Prostate gland (tissue), 2 donors: ENCODE data around the gene CAPN13. TPM values are rescaled to one million over a fixed set of nuclear protein-coding genes. Genes with fewer than 3 reads are reported as not detected.
A peak's percentile ranks its signal among the peaks of the same experiment; 100 is the strongest.

Experiments used
- DNase-seq: peaks from one replicate; pipeline ENCODE4 v3.0.0-alpha.2; 2019; ENCODE audit warnings: low spot score
- H3K27ac ChIP-seq, 2 donors: fragments of 200-600 bp; sonication (generic); 2 replicates each; pipeline ENCODE4 v1.5.1; 2017 to 2019
- H3K27me3 ChIP-seq: fragments of 200-600 bp; sonication (generic); replicated peaks from 2 replicates; pipeline ENCODE4 v1.5.1; 2019; ENCODE audit not compliant: insufficient read depth
- H3K36me3 ChIP-seq, 2 donors: fragments of 200-600 bp; sonication (generic); 1 replicate in 1 of 2; 2 replicates in 1 of 2; pipeline versions ENCODE4 v1.5.1 to v1.8.1; 2017 to 2019
- H3K4me1 ChIP-seq: fragments of 200-600 bp; sonication (generic); replicated peaks from 2 replicates; pipeline ENCODE4 v1.5.1; 2019
- H3K4me3 ChIP-seq, 2 donors: fragments of 200-600 bp; sonication (generic); 2 replicates each; pipeline ENCODE4 v1.5.1; 2017 to 2019
- H3K9me3 ChIP-seq: fragments of 200-600 bp; sonication (generic); 2 replicates; pipeline ENCODE4 v1.5.1; 2017
- POLR2A ChIP-seq: fragments of 450-650 bp; IDR thresholded peaks from one replicate; pipeline ENCODE4 v1.6.1; 2016; ENCODE audit warnings: antibody characterized with exemption, mild to moderate bottlenecking
- POLR2AphosphoS5 ChIP-seq: sonication (generic); formaldehyde crosslinking; IDR thresholded peaks from one replicate; pipeline ENCODE4 v1.6.1; 2017; ENCODE audit warnings: antibody characterized with exemption
- WGBS: methylation state at CpG from one replicate; pipeline ENCODE4 v1.1.5; 2018; 5-methylcytosine and 5-hydroxymethylcytosine counted together
- intact Hi-C: fragments of 100-400 bp; cut with DNase I; formaldehyde crosslinking; loops from one replicate; pipeline ENCODE4 v1.14.2; 2022
- total RNA-seq, 2 donors: library from RNA; depleted of rRNA; stranded (reverse); fragments of >200 nt; gene quantifications; one replicate each; pipeline ENCODE4 v1.1.0, GENCODE V29; 2016
- TF ChIP-seq, protein P1 (sequence below), 4 experiments: fragments of 200-600 bp in 2 of 4; fragments of 450-650 bp in 2 of 4; sonication (generic) in 2 of 4; IDR thresholded peaks; 1 replicate in 3 of 4; 2 replicates in 1 of 4; pipeline ENCODE4 v1.5.1; 2016 to 2019; ENCODE audit warnings: antibody characterized with exemption in 4 of 4, mild to moderate bottlenecking in 2 of 4, moderate library complexity in 2 of 4

The CAPN13 gene
- total RNA-seq, 2 donors from 2014 or later, result 2.0 to 5.7 TPM

- intact Hi-C loops, result no loop called here
- Histone ChIP-seq H3K27ac (no peak overlapping the region), H3K4me3 (no peak overlapping the region), H3K9me3 (no peaks in the 10 kb centered on the region), H3K36me3 (no peaks in the 10 kb centered on the region), H3K4me1 (no peaks in the 10 kb centered on the region), H3K27me3 (no peaks in the 10 kb centered on the region)
- WGBS, result 92% methylated on average over 7 of the region's 7 CpGs
- TF ChIP-seq POLR2A (no peak), POLR2AphosphoS5 (no peak)
- TF ChIP-seq, protein P1, sequence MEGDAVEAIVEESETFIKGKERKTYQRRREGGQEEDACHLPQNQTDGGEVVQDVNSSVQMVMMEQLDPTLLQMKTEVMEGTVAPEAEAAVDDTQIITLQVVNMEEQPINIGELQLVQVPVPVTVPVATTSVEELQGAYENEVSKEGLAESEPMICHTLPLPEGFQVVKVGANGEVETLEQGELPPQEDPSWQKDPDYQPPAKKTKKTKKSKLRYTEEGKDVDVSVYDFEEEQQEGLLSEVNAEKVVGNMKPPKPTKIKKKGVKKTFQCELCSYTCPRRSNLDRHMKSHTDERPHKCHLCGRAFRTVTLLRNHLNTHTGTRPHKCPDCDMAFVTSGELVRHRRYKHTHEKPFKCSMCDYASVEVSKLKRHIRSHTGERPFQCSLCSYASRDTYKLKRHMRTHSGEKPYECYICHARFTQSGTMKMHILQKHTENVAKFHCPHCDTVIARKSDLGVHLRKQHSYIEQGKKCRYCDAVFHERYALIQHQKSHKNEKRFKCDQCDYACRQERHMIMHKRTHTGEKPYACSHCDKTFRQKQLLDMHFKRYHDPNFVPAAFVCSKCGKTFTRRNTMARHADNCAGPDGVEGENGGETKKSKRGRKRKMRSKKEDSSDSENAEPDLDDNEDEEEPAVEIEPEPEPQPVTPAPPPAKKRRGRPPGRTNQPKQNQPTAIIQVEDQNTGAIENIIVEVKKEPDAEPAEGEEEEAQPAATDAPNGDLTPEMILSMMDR (IDR thresholded peaks at IDR 0.05), result no peak
- no peak for DNase-seq
Observed at GRCh38 chr2:30692829-30693275, 114.4 kb downstream of the CAPN13 start.

- TF ChIP-seq, protein P1 (IDR thresholded peaks at IDR 0.05), result no peak
- Histone ChIP-seq H3K27ac (no peak overlapping the region), H3K27me3 (no peaks in the 10 kb centered on the region), H3K4me1 (no peaks in the 10 kb centered on the region), H3K4me3 (no peak overlapping the region), H3K9me3 (no peaks in the 10 kb centered on the region), H3K36me3 (no peaks in the 10 kb centered on the region)
- WGBS, result 89% methylated on average over 16 of the region's 16 CpGs
- DNase-seq, result no peak
- intact Hi-C loops, result no loop called here
Observed at GRCh38 chr2:30691948-30692828, 115.1 kb downstream of the CAPN13 start.

DNA sequence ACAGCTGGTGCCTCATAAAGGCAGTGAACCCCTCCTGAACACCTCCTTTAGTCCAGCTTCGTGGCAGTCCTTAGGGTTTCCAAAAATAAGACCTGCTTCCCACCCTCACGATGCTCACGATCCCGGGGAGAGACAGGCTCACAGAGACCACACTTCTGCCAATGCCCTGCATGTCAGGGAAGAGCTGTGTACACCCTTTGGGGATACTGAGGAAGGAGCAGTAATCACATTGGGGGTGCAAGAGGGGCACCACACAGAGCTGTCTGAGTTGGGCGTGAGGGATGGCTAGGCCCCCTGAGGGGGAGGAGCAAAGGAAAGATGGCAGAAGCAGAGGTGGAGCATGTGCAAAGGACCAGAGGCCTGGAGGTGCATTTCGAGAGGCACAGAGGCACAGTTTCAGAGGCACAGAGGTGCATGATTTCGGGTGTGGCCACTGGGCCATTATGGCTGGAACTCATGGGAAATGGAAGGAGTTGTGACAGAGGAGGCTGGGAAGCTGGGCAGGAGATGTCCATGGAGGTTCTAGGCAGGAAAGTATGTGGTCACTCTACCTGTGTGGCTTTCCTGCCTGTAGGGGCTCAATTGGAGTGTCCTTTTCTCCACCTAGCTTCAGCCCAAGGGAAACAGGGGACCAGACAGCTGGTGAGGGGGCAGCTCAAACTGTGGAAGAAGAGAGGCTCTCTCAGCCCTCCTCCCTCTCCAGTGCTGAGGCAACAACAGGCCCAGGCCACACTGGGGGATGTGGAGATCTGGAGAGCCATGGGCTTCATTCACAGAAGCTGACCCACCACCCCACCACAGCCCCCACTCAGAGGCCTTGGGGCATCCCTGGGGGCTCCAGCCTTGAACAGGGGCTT, 115.9 kb downstream of the CAPN13 start:
- Histone ChIP-seq H3K9me3 (no peaks in the 10 kb centered on the region), H3K27me3 (no peaks in the 10 kb centered on the region), H3K4me3 (no peak overlapping the region), H3K4me1 (no peaks in the 10 kb centered on the region), H3K27ac (no peak overlapping the region), H3K36me3 (no peaks in the 10 kb centered on the region)
- DNase-seq, result no peak
- TF ChIP-seq POLR2AphosphoS5 (no peak), POLR2A (no peak)
- TF ChIP-seq, protein P1 (IDR thresholded peaks at IDR 0.05), result no peak
- intact Hi-C loops, result no loop called here
- WGBS, result 93% methylated on average over 7 of the region's 7 CpGs

DNA sequence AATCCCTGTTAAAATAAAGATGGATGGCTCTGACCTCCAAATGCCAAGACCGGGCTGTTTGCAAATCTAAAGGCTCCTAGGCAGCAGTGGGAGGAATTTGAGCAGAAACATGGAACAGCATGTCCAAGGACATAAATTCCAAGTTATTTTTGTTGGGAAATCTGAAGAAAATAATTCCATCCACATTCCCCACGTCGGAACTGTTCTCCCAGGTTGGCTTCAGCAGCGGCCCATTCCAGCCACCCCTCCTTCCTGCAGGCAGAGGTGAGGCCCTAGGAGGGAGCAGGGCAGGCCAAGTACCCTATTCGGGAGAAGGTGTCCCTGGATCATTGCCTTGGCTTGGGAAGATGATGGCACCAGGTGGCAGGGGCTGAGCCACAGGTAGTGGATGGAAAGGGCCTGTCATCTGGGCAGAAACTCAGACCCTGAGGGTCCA, 117.1 kb downstream of the CAPN13 start:
- peak; percentile 18 for TF ChIP-seq POLR2AphosphoS5
- TF ChIP-seq, protein P1 (IDR thresholded peaks at IDR 0.05), result no peak
- Histone ChIP-seq H3K9me3 (no peaks in the 10 kb centered on the region), H3K4me3 (no peak overlapping the region), H3K4me1 (no peaks in the 10 kb centered on the region), H3K27me3 (no peaks in the 10 kb centered on the region), H3K27ac (peak overlapping the region in 1 of 2 donors; percentile 49), H3K36me3 (no peaks in the 10 kb centered on the region)
- DNase-seq, result no peak
- intact Hi-C loops, result no loop called here
- 60% methylated on average over 5 of the region's 5 CpGs for WGBS
